Naive thymus-derived CD4-positive, alpha-beta T cell (primary cell): ENCODE data around the gene SPRY4. TPM values are rescaled to one million over a fixed set of nuclear protein-coding genes. Genes with fewer than 3 reads are reported as not detected.
"Not testable (repeated sequence)": the region's sequence is repeated elsewhere in the genome, so short reads cannot be mapped to it uniquely, and the experiment has no call there.

Source experiments
- ATAC-seq: fragments of 150-1000 bp; cut with Tn5 transposase; 2 replicates; pipeline ENCODE4 v1.10.0; 2021; ENCODE audit warnings: mild to moderate bottlenecking, moderate library complexity
- CTCF ChIA-PET: fragments of 350-600 bp; sonication (Branson Sonifier 250); formaldehyde crosslinking; loops from one replicate; lab custom pipeline; 2021; ENCODE audit warnings: antibody characterized with exemption; lab: Charles Lee
- POLR2A ChIA-PET: fragments of 350-600 bp; sonication (Branson Sonifier 250); formaldehyde crosslinking; loops from one replicate; lab custom pipeline; 2021; ENCODE audit warnings: antibody characterized with exemption, inconsistent platforms; lab: Charles Lee
- DNase-seq, 9 donors: peaks; one replicate each; pipeline versions ENCODE4 v3.0.0 to v3.0.0-alpha.2; 2020 to 2022; ENCODE audit warnings: mixed read lengths in 1 of 9
- H3K27ac ChIP-seq: one replicate; pipeline ENCODE4 v1.7.0; 2013; ENCODE audit warnings: mild to moderate bottlenecking, low read depth, low read length, moderate library complexity
- H3K27me3 ChIP-seq, 2 donors: one replicate each; pipeline ENCODE4 v1.7.0; 2013; ENCODE audit warnings: low read length in 2 of 2, mild to moderate bottlenecking in 2 of 2, moderate library complexity in 2 of 2; ENCODE audit not compliant: control insufficient read depth in 2 of 2, insufficient read depth in 2 of 2
- H3K36me3 ChIP-seq, 3 experiments: 1 replicate in 2 of 3; 2 replicates in 1 of 3; pipeline ENCODE4 v1.7.0; 2013; ENCODE audit warnings: low read length in 3 of 3, mild to moderate bottlenecking in 3 of 3, moderate library complexity in 1 of 3; ENCODE audit not compliant: insufficient read depth in 3 of 3, control insufficient read depth in 2 of 3
- H3K4me1 ChIP-seq, 2 donors: one replicate each; pipeline ENCODE4 v1.7.0; 2013; ENCODE audit warnings: low read length in 2 of 2, mild to moderate bottlenecking in 2 of 2, moderate library complexity in 1 of 2; ENCODE audit not compliant: control insufficient read depth in 2 of 2, insufficient read depth in 2 of 2
- H3K4me3 ChIP-seq: 2 replicates; pipeline ENCODE4 v1.7.0; 2013; ENCODE audit warnings: mild to moderate bottlenecking, low read length
- H3K9me3 ChIP-seq, 3 experiments: 1 replicate in 2 of 3; 2 replicates in 1 of 3; pipeline ENCODE4 v1.7.0; 2013; ENCODE audit warnings: low read length in 3 of 3; ENCODE audit not compliant: control insufficient read depth in 2 of 3
- H3K27ac Mint-ChIP-seq, 9 donors: one replicate each; pipeline ENCODE4 v1.8.0; 2020 to 2022; ENCODE audit warnings: mixed read lengths in 9 of 9, mild to moderate bottlenecking in 8 of 9, moderate library complexity in 5 of 9, inconsistent platforms in 2 of 9
- H3K27me3 Mint-ChIP-seq, 5 donors: one replicate each; pipeline ENCODE4 v1.8.0; 2021 to 2022; ENCODE audit warnings: mixed read lengths in 5 of 5, mild to moderate bottlenecking in 1 of 5
- H3K36me3 Mint-ChIP-seq, 5 donors: one replicate each; pipeline ENCODE4 v1.8.0; 2020 to 2022; ENCODE audit warnings: mixed read lengths in 5 of 5, mild to moderate bottlenecking in 3 of 5, inconsistent platforms in 1 of 5
- H3K4me1 Mint-ChIP-seq, 7 donors: one replicate each; pipeline ENCODE4 v1.8.0; 2020 to 2022; ENCODE audit warnings: mixed read lengths in 7 of 7, mild to moderate bottlenecking in 3 of 7, inconsistent platforms in 1 of 7
- H3K4me3 Mint-ChIP-seq, 10 donors: one replicate each; pipeline ENCODE4 v1.8.0; 2020 to 2022; ENCODE audit warnings: mild to moderate bottlenecking in 10 of 10, mixed read lengths in 10 of 10, moderate library complexity in 6 of 10, inconsistent platforms in 2 of 10
- H3K9me3 Mint-ChIP-seq, 11 donors: one replicate each; pipeline ENCODE4 v1.8.0; 2020 to 2022; ENCODE audit warnings: mixed read lengths in 11 of 11, mild to moderate bottlenecking in 4 of 11, inconsistent platforms in 1 of 11, moderate library complexity in 1 of 11
- intact Hi-C, 2 donors: fragments of 100-400 bp; cut with micrococcal nuclease; formaldehyde crosslinking; loops; one replicate each; pipeline ENCODE4 v1.15.1; 2023
- polyA plus RNA-seq, 2 donors: library from polyadenylated mRNA; unstranded; fragments of 300-500 nt; fragmentation: Illumina TruSeq; gene quantifications; one replicate each; pipeline ENCODE4 v1.2.3, GENCODE V29; 2021
- total RNA-seq, 6 experiments: library from RNA in 5 of 6; stranded (reverse) in 5 of 6; gene quantifications; 1 replicate in 5 of 6; 2 replicates in 1 of 6; pipeline ENCODE4 v1.2.3 and lab custom pipeline; 2021 to 2026

The SPRY4 gene
- total RNA-seq = under 1 TPM in 3 of 5 experiments, not detected in 2; 0.08 to 0.34 (median 0.11) TPM
- polyA plus RNA-seq = not detected
- total RNA-seq (lab: John Stamatoyannopoulos, UW) = 1.9 reads per million, percentile 8 among the genes with 10 or more reads in this experiment

DNA sequence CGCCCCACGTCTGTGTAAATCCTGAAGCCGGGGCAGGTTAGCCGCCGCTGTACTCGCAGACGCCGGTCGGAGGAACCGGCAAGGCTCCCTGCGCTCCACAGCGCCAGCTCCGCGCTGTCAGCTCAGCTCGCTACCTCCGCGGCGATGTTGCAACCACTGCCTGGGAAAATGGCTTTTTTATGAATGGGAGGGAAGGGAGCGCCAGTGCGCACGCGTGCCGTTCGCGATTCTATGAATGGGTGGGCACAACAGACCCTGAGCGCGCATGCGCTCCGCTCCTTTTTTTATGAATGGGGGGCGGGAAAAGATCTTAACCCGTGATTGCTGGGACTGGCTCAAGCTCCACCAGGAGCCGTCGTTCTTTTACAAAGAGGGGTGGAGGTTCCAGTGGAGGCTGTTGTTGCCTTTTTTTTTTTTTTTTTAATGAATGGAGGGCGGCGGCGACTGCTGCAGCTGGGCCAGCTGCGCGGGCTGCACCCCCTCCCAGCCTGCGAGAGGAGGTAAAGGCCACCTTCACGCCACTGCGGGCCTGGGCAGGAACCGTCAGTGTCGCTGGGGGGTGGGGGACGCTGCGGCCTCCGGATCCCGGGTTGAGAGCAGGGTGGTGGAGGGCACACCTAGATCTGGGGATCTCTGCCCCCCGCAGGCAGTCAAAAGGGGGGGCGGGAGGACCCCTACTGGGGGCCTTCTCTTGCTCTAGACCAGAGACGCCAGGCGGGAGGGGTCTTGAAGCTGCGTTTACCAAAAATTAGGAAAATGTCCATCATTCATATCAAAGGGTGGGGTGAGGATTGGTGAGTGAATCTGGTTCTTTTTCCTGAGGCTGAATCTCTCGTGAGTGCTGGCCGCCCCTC lies at the start of gene SPRY4:
Gene SPRY4 (minus strand): TSS at position 151 of the 854 bp plus-strand sequence. CDS start 9,913 bp downstream, outside the sequence.
- Mint-ChIP-seq H3K27me3 (peaks cover 57 to 69% (median 66%) of the 10 kb centered on the region in 5 donors), H3K9me3 (peaks cover 0 to 2% (median 0%) of the 10 kb centered on the region in 11 donors), H3K36me3 (no peaks in the 10 kb centered on the region), H3K27ac (peak within 1 kb of the TSS in 3 of 9 donors; percentile 48 to 62 (median 53)), H3K4me3 (peak within 1 kb of the TSS; percentile 85 to 93 (median 88)), H3K4me1 (peaks cover 19 to 41% (median 32%) of the 10 kb centered on the region in 7 donors)
- no peaks in the 10 kb centered on the region for H3K9me3 ChIP-seq
- ChIA-PET CTCF (interaction anchor here (0.8 to 1.0 kb wide), 2 partner anchors 35 to 225 kb away, joined by 3 read pairs; no protein-coding TSS in a partner anchor), POLR2A (interaction anchor here (0.6 to 1.2 kb wide), 5 partner anchors 8 to 35 kb away, joined by 3 to 8 read pairs (median 3); no protein-coding TSS in a partner anchor)
- peak within 1 kb of the TSS; percentile 62 for H3K4me3 ChIP-seq
- H3K27ac ChIP-seq = no peak within 1 kb of the TSS
- peaks cover 3 to 24% of the 10 kb centered on the region in 2 donors for H3K27me3 ChIP-seq
- DNase-seq = peak; percentile 35 to 86 (median 82)
- peaks cover 20 to 25% of the 10 kb centered on the region in 2 donors for H3K4me1 ChIP-seq
- intact Hi-C loops = loop anchor here (1.0 to 10.0 kb wide), 7 partner anchors 9 to 320 kb away; no protein-coding TSS in a partner anchor
- peak; percentile 82 for ATAC-seq
- H3K36me3 ChIP-seq = no peaks in the 10 kb centered on the region

DNA sequence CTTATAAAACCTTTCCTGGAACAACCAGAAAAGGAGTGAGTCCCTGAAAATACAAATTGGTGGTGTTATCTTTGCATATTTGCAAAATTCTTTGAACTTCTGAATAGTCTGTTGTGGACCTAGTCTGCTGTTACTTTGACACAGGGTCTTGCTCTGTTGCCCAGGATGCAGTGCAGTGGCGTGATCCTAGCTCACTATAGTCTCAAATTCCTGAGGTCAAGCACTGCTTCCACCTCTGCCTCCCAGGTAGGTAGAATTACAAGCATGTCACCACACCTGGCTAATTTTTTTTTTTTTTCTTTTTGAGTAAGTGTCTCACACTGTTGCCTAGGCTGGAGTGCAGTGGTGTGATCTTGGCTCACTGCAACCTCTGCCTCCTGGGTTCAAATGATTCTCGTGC lies 43.7 kb upstream of the SPRY4 start:
- Histone ChIP-seq H3K9me3 (no peaks in the 10 kb centered on the region), H3K27ac (no peak overlapping the region), H3K27me3 (no peaks in the 10 kb centered on the region), H3K4me1 (no peaks in the 10 kb centered on the region), H3K36me3 (no peaks in the 10 kb centered on the region), H3K4me3 (no peak overlapping the region)
- no peaks in the 10 kb centered on the region for H3K9me3 Mint-ChIP-seq
- H3K4me1 Mint-ChIP-seq = peaks cover 4 to 13% (median 10%) of the 10 kb centered on the region in 7 donors
- H3K36me3 Mint-ChIP-seq = no peaks in the 10 kb centered on the region
- ChIA-PET POLR2A (interaction anchor here (0.6 kb wide), 1 partner anchor 378 kb away, joined by 3 read pairs; no protein-coding TSS in a partner anchor), CTCF (interaction anchor here (1.0 kb wide), 1 partner anchor 192 kb away, joined by 5 read pairs; no protein-coding TSS in a partner anchor)
- intact Hi-C loops = no loop called here
- peaks cover 0 to 3% (median 0%) of the 10 kb centered on the region in 5 donors for H3K27me3 Mint-ChIP-seq
- no peak overlapping the region for H3K4me3 Mint-ChIP-seq
- no peak overlapping the region for H3K27ac Mint-ChIP-seq
- DNase-seq (no peak), ATAC-seq (no peak)

DNA sequence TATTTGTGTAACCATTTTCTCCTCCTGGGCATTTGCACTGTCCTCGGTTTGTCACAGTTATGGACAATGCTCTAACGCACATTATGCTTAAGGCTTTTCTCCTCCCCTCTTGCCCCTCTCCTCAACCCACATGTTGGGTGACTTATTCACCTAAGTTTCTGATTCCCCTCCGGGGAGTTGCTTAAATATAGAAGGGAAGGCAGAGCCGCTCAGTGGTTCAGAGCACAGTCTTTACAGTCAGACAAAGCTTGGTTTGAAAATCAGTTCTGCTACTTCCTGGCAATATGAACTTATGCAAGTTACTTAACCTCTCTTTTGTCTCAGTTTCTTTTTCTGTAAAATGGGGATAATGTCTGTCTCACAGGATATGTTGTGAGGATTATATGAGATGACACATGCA lies 41.2 kb upstream of the SPRY4 start:
- intact Hi-C loops = no loop called here
- Histone ChIP-seq H3K4me3 (no peak overlapping the region), H3K9me3 (no peaks in the 10 kb centered on the region), H3K27ac (no peak overlapping the region), H3K27me3 (no peaks in the 10 kb centered on the region), H3K36me3 (no peaks in the 10 kb centered on the region), H3K4me1 (no peaks in the 10 kb centered on the region)
- DNase-seq (no peak), ATAC-seq (no peak)
- peaks cover 0 to 4% (median 0%) of the 10 kb centered on the region in 5 donors for H3K27me3 Mint-ChIP-seq
- H3K4me1 Mint-ChIP-seq = peaks cover 5 to 14% (median 11%) of the 10 kb centered on the region in 7 donors
- H3K4me3 Mint-ChIP-seq = no peak overlapping the region
- no peaks in the 10 kb centered on the region for H3K9me3 Mint-ChIP-seq
- no peak overlapping the region for H3K27ac Mint-ChIP-seq
- POLR2A ChIA-PET = no interaction called here
- CTCF ChIA-PET = no interaction called here
- H3K36me3 Mint-ChIP-seq = no peaks in the 10 kb centered on the region

GRCh38 chr5:142364251-142365145 lies 39.7 kb upstream of the SPRY4 start:
- intact Hi-C loops = no loop called here
- Histone ChIP-seq H3K27ac (no peak overlapping the region), H3K27me3 (no peaks in the 10 kb centered on the region), H3K4me1 (peaks cover 0 to 8% of the 10 kb centered on the region in 2 donors), H3K36me3 (no peaks in the 10 kb centered on the region), H3K4me3 (no peak overlapping the region), H3K9me3 (no peaks in the 10 kb centered on the region)
- ATAC-seq = no peak
- ChIA-PET POLR2A (no interaction called here), CTCF (no interaction called here)
- H3K9me3 Mint-ChIP-seq = no peaks in the 10 kb centered on the region
- H3K27me3 Mint-ChIP-seq = peaks cover 0 to 6% (median 0%) of the 10 kb centered on the region in 5 donors
- H3K4me3 Mint-ChIP-seq = no peak overlapping the region
- H3K27ac Mint-ChIP-seq = peak overlapping the region in 1 of 9 donors; percentile 38
- peaks cover 14 to 28% (median 23%) of the 10 kb centered on the region in 7 donors for H3K4me1 Mint-ChIP-seq
- no peaks in the 10 kb centered on the region for H3K36me3 Mint-ChIP-seq
- DNase-seq = no peak

DNA sequence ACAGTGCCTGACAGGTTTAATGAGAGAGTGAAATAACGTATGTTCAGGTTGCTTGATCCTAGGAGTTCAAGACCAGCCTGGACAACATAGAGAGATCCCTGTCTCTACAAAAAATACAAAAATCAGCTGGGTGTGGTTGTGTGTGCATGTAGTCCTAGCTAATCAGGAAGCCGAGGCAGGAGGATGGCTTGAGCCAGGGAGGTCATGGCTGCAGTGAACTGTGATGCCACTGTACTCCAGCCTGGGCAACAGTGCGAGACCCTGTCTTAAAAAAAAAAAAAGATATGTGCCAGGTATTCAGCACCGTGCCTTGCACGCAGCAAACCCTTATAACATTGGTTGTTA lies 38.8 kb upstream of the SPRY4 start:
- no peak overlapping the region for H3K27ac Mint-ChIP-seq
- H3K4me3 Mint-ChIP-seq = no peak overlapping the region
- no peaks in the 10 kb centered on the region for H3K36me3 Mint-ChIP-seq
- ChIA-PET POLR2A (no interaction called here), CTCF (no interaction called here)
- intact Hi-C loops = no loop called here
- peaks cover 0 to 10% of the 10 kb centered on the region in 2 donors for H3K4me1 ChIP-seq
- H3K9me3 Mint-ChIP-seq = no peaks in the 10 kb centered on the region
- peaks cover 0 to 6% (median 0%) of the 10 kb centered on the region in 5 donors for H3K27me3 Mint-ChIP-seq
- no peak overlapping the region for H3K27ac ChIP-seq
- peaks cover 16 to 37% (median 32%) of the 10 kb centered on the region in 7 donors for H3K4me1 Mint-ChIP-seq
- no peaks in the 10 kb centered on the region for H3K27me3 ChIP-seq
- ATAC-seq (no peak), DNase-seq (no peak)
- H3K36me3 ChIP-seq = no peaks in the 10 kb centered on the region
- no peaks in the 10 kb centered on the region for H3K9me3 ChIP-seq
- H3K4me3 ChIP-seq = no peak overlapping the region

DNA sequence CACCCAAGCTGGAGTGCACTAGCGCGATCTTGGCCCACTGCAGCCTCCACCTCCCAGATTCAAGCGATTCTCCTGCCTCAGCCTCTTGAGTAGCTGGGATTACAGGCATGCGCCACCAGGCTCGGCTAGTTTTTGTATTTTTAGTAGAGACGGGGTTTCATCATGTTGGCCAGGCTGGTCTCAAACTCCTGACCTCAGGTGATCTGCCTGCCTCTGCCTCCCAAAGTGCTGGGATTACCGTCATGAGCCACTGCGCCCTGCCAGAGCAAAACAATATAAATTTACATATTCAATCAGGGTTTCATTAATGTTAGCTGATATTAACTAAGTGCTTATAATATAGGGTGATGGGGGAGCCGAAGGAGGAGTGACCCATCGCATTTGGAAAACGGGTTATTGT lies 37.4 kb upstream of the SPRY4 start:
- ATAC-seq, H3K27me3 ChIP-seq, H3K9me3 ChIP-seq, intact Hi-C loops, H3K36me3 Mint-ChIP-seq, DNase-seq, H3K27me3 Mint-ChIP-seq, H3K27ac Mint-ChIP-seq, H3K4me3 Mint-ChIP-seq, CTCF ChIA-PET, H3K36me3 ChIP-seq, H3K4me3 ChIP-seq, H3K27ac ChIP-seq, H3K9me3 Mint-ChIP-seq: not testable (repeated sequence)
- POLR2A ChIA-PET = interaction anchor here (1.0 kb wide), 1 partner anchor 10 kb away, joined by 3 read pairs; no protein-coding TSS in a partner anchor
- H3K4me1 Mint-ChIP-seq = peaks cover 23 to 45% (median 42%) of the 10 kb centered on the region in 7 donors
- peaks cover 8 to 24% of the 10 kb centered on the region in 2 donors for H3K4me1 ChIP-seq
